ENCODE data around the gene RGS1. TPM values are rescaled to one million over a fixed set of nuclear protein-coding genes. Genes with fewer than 3 reads are reported as not detected.
A peak's percentile ranks its signal among the peaks of the same experiment; 100 is the strongest.

RGS1 gene
- total RNA-seq, 1 donor from 2014 or later = 0.74 TPM

DNA sequence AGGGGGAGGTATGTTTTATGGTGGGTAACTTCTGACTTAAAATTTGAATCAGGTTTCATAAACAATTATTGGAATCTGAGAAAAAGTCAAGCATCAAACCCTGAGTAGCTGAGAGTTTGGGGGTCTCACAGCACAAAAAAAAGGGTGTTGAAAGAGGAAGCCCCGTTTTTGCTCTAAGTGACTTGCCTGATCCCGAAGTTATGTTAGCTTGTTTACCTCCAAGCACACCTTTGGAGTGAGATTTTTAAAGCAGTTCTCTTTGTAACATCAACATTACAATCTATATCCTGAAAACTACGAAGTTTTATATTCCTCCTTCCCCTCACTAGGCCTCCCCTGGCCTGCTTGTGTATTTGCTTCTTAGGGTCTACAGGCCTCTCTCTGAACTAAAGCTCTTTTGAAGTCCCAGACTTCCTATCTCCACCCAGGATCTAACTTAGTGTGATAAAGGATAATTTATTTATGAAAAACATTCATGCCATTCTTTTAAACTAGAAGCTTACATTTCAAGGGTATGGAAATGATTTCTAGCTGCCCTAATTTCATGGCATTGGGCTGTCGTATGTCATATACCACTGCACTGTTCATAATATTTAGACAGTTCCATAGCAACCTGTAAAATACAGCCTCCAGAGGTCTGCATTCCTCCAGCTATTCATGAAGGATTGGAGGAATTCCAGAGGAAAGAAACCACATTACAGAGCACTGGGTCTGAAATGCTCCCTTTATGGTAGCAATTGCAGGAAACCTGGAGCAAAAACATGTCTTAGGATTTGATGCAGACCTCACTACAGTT is 36.1 kb upstream of the RGS1 start:
- no peaks in the 10 kb centered on the region for H3K27me3 ChIP-seq (ENCODE audit: low read depth)
- intact Hi-C loops (cut with micrococcal nuclease) = no loop called here
- no peak for DNase-seq
- peaks cover 17% of the 10 kb centered on the region for H3K4me1 ChIP-seq
- TF ChIP-seq, protein P1, sequence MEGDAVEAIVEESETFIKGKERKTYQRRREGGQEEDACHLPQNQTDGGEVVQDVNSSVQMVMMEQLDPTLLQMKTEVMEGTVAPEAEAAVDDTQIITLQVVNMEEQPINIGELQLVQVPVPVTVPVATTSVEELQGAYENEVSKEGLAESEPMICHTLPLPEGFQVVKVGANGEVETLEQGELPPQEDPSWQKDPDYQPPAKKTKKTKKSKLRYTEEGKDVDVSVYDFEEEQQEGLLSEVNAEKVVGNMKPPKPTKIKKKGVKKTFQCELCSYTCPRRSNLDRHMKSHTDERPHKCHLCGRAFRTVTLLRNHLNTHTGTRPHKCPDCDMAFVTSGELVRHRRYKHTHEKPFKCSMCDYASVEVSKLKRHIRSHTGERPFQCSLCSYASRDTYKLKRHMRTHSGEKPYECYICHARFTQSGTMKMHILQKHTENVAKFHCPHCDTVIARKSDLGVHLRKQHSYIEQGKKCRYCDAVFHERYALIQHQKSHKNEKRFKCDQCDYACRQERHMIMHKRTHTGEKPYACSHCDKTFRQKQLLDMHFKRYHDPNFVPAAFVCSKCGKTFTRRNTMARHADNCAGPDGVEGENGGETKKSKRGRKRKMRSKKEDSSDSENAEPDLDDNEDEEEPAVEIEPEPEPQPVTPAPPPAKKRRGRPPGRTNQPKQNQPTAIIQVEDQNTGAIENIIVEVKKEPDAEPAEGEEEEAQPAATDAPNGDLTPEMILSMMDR (IDR thresholded peaks at IDR 0.05; ENCODE audit: borderline replicate concordance) = no peak
- H3K27ac ChIP-seq (replicated peaks) = peak overlapping the region; percentile 61
- H3K4me3 ChIP-seq = no peak overlapping the region
- peaks cover 6% of the 10 kb centered on the region for H3K9me3 ChIP-seq (replicated peaks)
- H3K36me3 ChIP-seq = no peaks in the 10 kb centered on the region

DNA sequence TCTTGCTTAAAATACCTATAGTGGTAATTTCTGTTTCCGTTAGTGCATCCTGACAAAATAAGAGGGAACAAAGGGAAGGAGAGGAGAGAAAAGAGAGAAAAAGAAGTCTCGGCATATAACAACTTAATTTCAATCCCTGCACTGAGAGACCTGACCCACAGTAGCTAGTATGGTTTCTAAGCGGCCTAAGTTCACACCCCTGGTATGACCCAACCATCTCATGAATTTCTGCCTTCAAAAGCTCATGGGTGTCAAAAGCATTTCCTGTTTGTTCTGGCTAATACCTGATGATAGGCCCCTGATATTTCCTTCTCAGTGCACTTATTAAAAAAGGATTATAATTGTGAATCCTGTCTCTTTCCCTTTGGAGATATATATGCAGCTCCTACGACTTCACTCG is 32.1 kb upstream of the RGS1 start:
- no peak overlapping the region for H3K4me3 ChIP-seq
- peaks cover 17% of the 10 kb centered on the region for H3K4me1 ChIP-seq
- H3K9me3 ChIP-seq (replicated peaks) = no peaks in the 10 kb centered on the region
- intact Hi-C loops (cut with micrococcal nuclease) = no loop called here
- H3K27me3 ChIP-seq (ENCODE audit: low read depth) = no peaks in the 10 kb centered on the region
- TF ChIP-seq, protein P1 (IDR thresholded peaks at IDR 0.05; ENCODE audit: borderline replicate concordance) = no peak
- no peaks in the 10 kb centered on the region for H3K36me3 ChIP-seq
- DNase-seq = no peak
- H3K27ac ChIP-seq (replicated peaks) = no peak overlapping the region

DNA sequence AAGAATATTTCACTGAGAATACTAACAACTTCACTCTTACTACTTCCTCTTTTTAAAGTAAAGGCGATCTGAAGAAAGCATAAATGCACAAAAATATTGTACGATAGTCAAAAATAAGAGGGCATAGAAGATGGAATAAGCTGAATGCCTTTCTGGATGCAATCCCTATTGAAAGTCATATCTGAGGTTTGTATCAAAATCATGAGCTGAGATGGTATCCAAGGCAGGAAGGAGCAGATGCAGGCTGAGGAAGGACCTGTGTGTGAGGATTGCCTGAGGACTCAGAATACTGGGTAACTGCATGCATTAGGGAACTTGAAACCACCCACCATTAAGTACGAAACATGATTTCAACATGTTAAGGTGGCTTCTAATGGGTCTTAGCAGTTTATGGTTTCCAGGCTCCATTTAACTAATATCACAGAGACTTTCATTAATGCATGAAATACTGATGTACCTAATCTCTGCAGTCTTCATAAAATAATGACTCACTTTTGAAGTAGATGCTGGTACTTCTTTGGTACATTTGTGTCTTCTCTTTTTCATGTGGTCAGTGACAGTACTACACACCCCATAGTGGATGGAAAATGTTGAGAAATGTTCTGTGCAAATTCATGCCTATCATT is 29.6 kb upstream of the RGS1 start:
- Histone ChIP-seq H3K4me3 (no peak overlapping the region), H3K27me3 (ENCODE audit: low read depth) (no peaks in the 10 kb centered on the region), H3K4me1 (no peaks in the 10 kb centered on the region), H3K36me3 (no peaks in the 10 kb centered on the region), H3K9me3 (replicated peaks) (no peaks in the 10 kb centered on the region), H3K27ac (replicated peaks) (no peak overlapping the region)
- intact Hi-C loops (cut with micrococcal nuclease) = no loop called here
- TF ChIP-seq, protein P1 (IDR thresholded peaks at IDR 0.05; ENCODE audit: borderline replicate concordance) = no peak
- no peak for DNase-seq

DNA sequence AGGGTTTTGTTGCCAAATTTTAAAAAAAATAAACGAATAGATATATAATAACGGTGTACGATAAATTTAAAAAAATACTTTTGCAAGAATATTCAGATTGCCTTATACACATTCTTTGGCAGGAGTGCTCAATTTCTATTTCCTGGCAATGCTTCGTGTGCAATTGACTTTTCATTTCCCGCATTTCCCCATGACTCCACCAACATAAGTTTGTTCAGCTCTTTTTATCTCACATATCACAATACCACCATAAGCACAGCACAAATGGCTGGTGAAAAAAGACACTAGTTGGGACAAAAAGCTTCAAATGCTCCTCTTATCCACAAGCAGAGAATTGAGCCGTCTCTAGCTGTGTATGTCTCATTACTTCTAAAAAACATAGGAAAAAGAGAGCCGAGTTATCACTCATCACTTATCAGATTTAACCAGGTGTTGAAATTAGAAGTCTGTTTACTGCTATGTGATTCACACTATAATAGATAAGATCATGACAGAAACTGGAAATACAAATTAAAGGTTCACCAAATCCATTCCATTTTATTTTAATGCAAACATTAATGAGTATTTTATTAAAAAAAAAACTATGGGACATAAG is 28.9 kb upstream of the RGS1 start:
- no peaks in the 10 kb centered on the region for H3K27me3 ChIP-seq (ENCODE audit: low read depth)
- no peaks in the 10 kb centered on the region for H3K36me3 ChIP-seq
- intact Hi-C loops (cut with micrococcal nuclease) = no loop called here
- H3K4me3 ChIP-seq = no peak overlapping the region
- H3K4me1 ChIP-seq = no peaks in the 10 kb centered on the region
- DNase-seq = no peak
- TF ChIP-seq, protein P1 (IDR thresholded peaks at IDR 0.05; ENCODE audit: borderline replicate concordance) = no peak
- H3K27ac ChIP-seq (replicated peaks) = no peak overlapping the region
- no peaks in the 10 kb centered on the region for H3K9me3 ChIP-seq (replicated peaks)

DNA sequence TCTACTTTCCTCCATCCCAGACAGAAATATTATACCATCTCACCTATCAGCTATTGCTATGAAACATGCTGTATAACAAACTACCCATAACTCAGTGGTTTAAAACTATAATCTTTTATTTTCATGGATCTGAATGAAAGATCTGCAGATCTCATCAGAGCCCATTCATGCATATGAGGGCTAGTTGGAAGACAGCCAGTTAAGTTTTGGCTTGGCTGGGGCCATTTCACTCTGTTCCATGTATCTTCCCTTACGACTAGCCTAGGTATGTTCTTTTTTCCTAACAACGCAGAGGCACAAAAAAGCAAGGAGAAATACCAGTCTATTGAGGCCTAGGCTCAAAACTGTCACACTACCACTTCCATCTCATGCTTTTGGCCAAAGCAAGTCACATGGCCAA is 28.1 kb upstream of the RGS1 start:
- intact Hi-C loops (cut with micrococcal nuclease) = no loop called here

More for the DNA sequence above, 28.1 kb upstream of the RGS1 start:
- no peaks in the 10 kb centered on the region for H3K36me3 ChIP-seq
- H3K4me1 ChIP-seq = no peaks in the 10 kb centered on the region
- TF ChIP-seq, protein P1 (IDR thresholded peaks at IDR 0.05; ENCODE audit: borderline replicate concordance) = no peak
- H3K27ac ChIP-seq (replicated peaks) = no peak overlapping the region
- no peaks in the 10 kb centered on the region for H3K27me3 ChIP-seq (ENCODE audit: low read depth)
- DNase-seq = no peak
- no peaks in the 10 kb centered on the region for H3K9me3 ChIP-seq (replicated peaks)
- H3K4me3 ChIP-seq = no peak overlapping the region

Measured in left ventricle myocardium inferior (tissue), 1 donor.